Coronary artery (tissue), 2 donors: ENCODE results near the gene SYNE1.

ENCODE experiments used
- DNase-seq: peaks from one replicate; pipeline ENCODE4 v3.0.0-alpha.2; 2017; ENCODE audit warnings: low spot score
- H3K27ac ChIP-seq, 2 donors: fragments of 200-600 bp; sonication (generic); one replicate each; pipeline ENCODE4 v1.5.1; 2016 to 2019
- H3K4me3 ChIP-seq: fragments of 200-600 bp; sonication (generic); 2 replicates; pipeline ENCODE4 v1.5.1; 2016; ENCODE audit warnings: mild to moderate bottlenecking, moderate library complexity
- TF ChIP-seq, protein P1 (sequence below): fragments of 200-600 bp; sonication (generic); IDR thresholded peaks from one replicate; pipeline ENCODE4 v1.5.1; 2019; ENCODE audit warnings: antibody characterized with exemption

The SYNE1 gene

DNA sequence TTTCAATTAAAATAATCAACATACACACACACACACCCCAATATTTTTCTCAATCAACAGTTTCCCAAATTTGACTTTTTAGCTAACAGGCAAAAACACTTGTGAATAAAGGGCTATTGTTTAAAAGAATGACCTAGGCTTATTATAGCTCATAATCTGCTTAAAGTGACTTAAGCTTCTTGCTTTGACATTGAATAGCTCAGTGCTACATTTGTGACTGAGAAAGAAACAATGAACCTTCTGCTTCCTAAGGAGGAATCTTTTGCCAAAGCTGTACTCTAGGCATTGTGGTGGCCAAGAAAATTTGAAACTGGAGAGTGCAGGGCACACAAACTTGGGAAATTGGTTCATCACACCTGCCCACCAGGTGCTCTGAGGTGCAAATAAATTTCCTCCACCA lies 282.0 kb downstream of the SYNE1 start:
- no peak overlapping the region for H3K27ac ChIP-seq
- DNase-seq = no peak
- TF ChIP-seq, protein P1, sequence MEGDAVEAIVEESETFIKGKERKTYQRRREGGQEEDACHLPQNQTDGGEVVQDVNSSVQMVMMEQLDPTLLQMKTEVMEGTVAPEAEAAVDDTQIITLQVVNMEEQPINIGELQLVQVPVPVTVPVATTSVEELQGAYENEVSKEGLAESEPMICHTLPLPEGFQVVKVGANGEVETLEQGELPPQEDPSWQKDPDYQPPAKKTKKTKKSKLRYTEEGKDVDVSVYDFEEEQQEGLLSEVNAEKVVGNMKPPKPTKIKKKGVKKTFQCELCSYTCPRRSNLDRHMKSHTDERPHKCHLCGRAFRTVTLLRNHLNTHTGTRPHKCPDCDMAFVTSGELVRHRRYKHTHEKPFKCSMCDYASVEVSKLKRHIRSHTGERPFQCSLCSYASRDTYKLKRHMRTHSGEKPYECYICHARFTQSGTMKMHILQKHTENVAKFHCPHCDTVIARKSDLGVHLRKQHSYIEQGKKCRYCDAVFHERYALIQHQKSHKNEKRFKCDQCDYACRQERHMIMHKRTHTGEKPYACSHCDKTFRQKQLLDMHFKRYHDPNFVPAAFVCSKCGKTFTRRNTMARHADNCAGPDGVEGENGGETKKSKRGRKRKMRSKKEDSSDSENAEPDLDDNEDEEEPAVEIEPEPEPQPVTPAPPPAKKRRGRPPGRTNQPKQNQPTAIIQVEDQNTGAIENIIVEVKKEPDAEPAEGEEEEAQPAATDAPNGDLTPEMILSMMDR = no peak
- no peak overlapping the region for H3K4me3 ChIP-seq

DNA sequence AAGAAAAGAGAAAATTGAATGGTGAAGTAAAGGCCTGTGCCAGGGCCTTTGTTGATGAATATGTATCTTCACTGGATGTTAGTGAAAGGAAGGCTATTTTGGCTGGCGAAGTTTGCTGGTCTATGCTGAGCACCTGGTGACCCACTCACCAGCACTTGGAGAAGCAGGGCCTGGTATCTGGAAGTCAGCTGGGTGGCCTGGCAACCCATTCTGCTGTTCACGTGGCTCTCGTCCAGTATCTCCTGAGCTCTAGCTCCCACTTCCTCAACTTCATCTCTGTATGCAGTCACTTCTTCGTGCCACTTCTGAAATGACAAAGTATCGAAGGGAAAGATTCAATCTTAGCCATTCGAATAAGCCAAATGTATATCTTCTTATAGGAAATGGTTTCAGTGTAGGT lies 283.7 kb downstream of the SYNE1 start:
- Histone ChIP-seq H3K27ac (no peak overlapping the region), H3K4me3 (no peak overlapping the region)
- no peak for DNase-seq
- TF ChIP-seq, protein P1 = no peak

DNA sequence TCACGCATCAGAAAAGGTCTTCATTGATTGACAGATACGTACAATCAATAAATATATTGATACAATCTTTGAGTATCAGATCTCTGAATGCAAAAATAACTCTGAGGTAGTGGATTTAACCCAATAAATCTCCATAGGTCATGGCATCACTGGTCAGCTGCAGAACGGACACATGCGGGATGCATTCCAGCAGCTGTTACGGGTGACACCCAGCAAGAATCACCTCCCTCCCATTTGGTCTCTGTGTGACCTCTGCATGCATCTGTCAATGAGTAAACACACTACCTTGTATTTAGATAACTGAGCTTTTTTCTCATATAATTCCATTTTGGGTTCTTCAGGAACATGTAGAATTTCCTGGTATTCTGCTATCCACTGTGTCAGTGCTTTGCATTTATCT lies 285.4 kb downstream of the SYNE1 start:
- TF ChIP-seq, protein P1 = no peak
- no peak overlapping the region for H3K4me3 ChIP-seq
- H3K27ac ChIP-seq = no peak overlapping the region
- no peak for DNase-seq

DNA sequence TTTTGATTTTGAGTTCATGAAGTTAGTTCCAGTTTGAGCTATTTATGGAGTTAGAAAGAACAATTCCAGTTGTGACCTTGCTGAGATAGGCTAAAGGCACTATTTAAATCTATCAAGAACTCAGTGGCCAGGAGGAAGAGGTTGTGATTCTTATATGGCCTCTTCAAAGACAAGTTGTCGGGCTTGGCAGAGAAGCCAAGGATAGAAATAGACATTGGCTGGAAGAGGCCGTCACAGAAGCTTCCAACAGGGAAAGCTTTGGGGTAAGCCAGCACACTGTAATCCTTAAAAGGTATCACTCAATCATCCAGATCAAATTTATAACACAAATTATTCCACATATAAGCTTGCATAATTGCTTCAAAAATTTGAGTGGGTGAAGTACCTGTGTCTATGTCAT lies 286.1 kb downstream of the SYNE1 start:
- no peak for DNase-seq
- no peak overlapping the region for H3K4me3 ChIP-seq
- H3K27ac ChIP-seq = peak overlapping the region in 1 of 2 donors; percentile 27
- TF ChIP-seq, protein P1 = no peak

DNA sequence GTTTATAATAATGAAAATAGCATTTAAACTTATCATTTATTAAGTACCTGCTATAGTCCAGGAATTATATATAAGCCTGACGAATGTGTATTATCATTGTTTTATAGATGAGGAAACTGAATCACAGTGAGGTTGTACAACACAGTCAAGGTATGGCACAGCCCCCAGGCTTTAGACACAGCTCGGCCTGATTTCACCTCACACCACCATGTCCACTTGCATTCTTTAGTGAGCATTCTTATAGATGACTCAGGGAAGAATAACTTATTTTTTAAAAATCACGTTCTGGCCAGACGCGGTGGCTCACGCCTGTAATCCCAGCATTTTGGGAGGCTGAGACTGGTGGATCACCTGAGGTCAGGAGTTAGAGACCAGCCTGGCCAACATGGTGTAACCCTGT lies 289.0 kb downstream of the SYNE1 start:
- TF ChIP-seq, protein P1 = no peak
- DNase-seq = no peak
- H3K4me3 ChIP-seq = no peak overlapping the region
- no peak overlapping the region for H3K27ac ChIP-seq

DNA sequence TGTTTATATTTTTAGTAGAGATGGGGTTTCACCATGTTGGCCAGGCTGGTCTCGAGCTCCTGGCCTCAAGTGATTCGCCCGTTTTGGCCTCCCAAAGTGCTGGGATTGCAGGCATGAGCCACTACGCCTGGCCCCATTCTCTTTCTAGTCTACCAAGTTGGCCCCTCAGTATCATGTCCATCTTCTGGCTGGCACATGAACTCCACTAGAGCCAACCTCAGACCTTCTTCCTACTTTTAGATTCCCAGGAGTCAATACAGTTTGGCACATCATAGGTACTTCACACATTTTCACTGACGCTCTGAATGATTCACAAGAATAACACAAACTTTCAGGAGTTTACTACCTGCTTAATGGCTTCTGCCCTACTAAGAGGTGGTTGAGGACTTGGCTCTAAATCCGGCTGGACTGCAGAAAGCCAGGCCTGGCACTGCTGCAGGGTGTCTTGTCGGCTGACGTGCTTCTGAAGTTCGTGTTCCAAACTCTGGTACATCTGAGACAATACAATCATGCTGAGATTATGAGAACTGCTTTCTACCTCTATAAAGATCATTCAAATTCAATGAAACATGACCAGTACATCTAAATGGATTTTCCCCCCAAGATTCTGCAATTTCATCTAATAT lies 293.3 kb downstream of the SYNE1 start:
- no peak overlapping the region for H3K27ac ChIP-seq
- no peak overlapping the region for H3K4me3 ChIP-seq
- no peak for DNase-seq
- TF ChIP-seq, protein P1 = no peak

DNA sequence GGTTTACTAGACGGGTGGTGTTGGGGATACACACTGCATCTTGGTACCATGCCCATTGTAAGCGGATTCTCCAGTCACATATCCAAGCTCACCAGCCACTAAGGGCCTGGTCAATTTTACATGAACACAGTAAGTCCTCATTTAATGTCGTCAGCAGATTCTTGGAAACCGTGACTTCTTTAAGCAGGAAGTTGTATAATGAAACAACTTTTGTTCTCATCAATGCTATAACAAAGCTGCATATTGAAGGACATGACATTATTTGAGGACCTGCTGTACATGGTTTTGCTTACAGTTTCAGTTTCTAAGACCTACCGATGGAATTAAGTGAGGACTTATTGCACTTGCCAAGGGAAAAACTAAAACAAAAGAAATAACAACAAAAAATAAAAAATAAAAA lies 295.6 kb downstream of the SYNE1 start:
- DNase-seq = no peak
- Histone ChIP-seq H3K4me3 (no peak overlapping the region), H3K27ac (no peak overlapping the region)
- TF ChIP-seq, protein P1 = no peak
